ENCODE data around the gene IQSEC1.

DNA sequence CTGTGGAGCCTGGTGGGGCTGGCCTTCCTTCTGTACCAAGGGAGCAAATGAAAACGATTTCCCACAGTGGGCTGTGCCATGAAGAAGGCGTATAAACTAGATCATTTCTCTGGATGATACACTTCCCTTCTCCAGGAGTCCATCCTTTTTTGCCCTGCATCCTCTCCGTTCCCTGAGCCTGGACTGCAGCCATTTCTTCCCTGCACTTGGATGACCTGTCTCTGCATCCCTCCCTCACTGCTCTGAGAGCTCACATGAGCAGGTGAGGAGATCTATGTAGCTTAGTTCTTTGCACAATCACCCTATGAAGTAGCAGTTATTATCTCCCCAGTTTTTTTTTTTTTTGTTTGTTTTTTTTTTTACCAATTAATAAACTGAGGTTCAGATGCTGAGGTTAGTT, 46.7 kb downstream of the IQSEC1 start:
- TF ChIP-seq, protein P1, sequence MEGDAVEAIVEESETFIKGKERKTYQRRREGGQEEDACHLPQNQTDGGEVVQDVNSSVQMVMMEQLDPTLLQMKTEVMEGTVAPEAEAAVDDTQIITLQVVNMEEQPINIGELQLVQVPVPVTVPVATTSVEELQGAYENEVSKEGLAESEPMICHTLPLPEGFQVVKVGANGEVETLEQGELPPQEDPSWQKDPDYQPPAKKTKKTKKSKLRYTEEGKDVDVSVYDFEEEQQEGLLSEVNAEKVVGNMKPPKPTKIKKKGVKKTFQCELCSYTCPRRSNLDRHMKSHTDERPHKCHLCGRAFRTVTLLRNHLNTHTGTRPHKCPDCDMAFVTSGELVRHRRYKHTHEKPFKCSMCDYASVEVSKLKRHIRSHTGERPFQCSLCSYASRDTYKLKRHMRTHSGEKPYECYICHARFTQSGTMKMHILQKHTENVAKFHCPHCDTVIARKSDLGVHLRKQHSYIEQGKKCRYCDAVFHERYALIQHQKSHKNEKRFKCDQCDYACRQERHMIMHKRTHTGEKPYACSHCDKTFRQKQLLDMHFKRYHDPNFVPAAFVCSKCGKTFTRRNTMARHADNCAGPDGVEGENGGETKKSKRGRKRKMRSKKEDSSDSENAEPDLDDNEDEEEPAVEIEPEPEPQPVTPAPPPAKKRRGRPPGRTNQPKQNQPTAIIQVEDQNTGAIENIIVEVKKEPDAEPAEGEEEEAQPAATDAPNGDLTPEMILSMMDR (IDR thresholded peaks at IDR 0.05; ENCODE audit: poor library complexity) = no peak
- TF ChIP-seq EZH2 (IDR thresholded peaks at IDR 0.05; ENCODE audit: borderline replicate concordance) = no peak
- TF ChIP-seq EZH2phosphoT487 (IDR thresholded peaks at IDR 0.05; ENCODE audit: low read depth, severe bottlenecking, unreplicated experiment) = no peak

Measured in hepatocyte (in vitro differentiated cells).